Lung (tissue), 12 donors: ENCODE results near the gene FUT2. TPM values are rescaled to one million over a fixed set of nuclear protein-coding genes. Genes with fewer than 3 reads are reported as not detected.
A peak's percentile ranks its signal among the peaks of the same experiment; 100 is the strongest.

Experiments used
- ATAC-seq: fragments of 200-7000 bp; cut with Tn5 transposase; one replicate; pipeline ENCODE4 v1.9.1; 2020; ENCODE audit warnings: moderate number of reproducible peaks; ENCODE audit not compliant: insufficient read depth, low FRiP score
- DNase-seq, 3 donors: peaks; one replicate each; pipeline ENCODE4 v3.0.0-alpha.2; 2013 to 2017
- H3K27ac ChIP-seq, 2 donors: one replicate each; pipeline ENCODE4 v1.5.1; 2013; ENCODE audit warnings: mild to moderate bottlenecking in 2 of 2, moderate library complexity in 2 of 2, control low read depth in 1 of 2, inconsistent platforms in 1 of 2, low read depth in 1 of 2, low read length in 1 of 2
- H3K27me3 ChIP-seq, 3 donors: one replicate each; pipeline ENCODE4 v1.5.1; 2013; ENCODE audit warnings: low read length in 2 of 3; ENCODE audit not compliant: control insufficient read depth in 3 of 3, insufficient read depth in 3 of 3
- H3K36me3 ChIP-seq, 4 donors: one replicate each; pipeline ENCODE4 v1.5.1; 2013; ENCODE audit warnings: low read length in 4 of 4, mild to moderate bottlenecking in 1 of 4, moderate library complexity in 1 of 4; ENCODE audit not compliant: control insufficient read depth in 4 of 4, insufficient read depth in 4 of 4
- H3K4me1 ChIP-seq, 5 donors: one replicate each; pipeline ENCODE4 v1.5.1; 2013; ENCODE audit warnings: low read length in 5 of 5, mild to moderate bottlenecking in 2 of 5, moderate library complexity in 1 of 5; ENCODE audit not compliant: control insufficient read depth in 5 of 5, insufficient read depth in 5 of 5
- H3K4me3 ChIP-seq: one replicate; pipeline ENCODE4 v1.5.1; 2013; ENCODE audit warnings: mild to moderate bottlenecking, control low read depth, moderate library complexity
- H3K9ac ChIP-seq, 2 donors: one replicate each; pipeline ENCODE4 v1.5.1; 2013; ENCODE audit warnings: low read length in 2 of 2, control low read depth in 1 of 2; ENCODE audit not compliant: insufficient read depth in 1 of 2
- H3K9me3 ChIP-seq, 4 donors: one replicate each; pipeline ENCODE4 v1.5.1; 2013; ENCODE audit warnings: low read length in 3 of 4, mild to moderate bottlenecking in 1 of 4, moderate library complexity in 1 of 4; ENCODE audit not compliant: control insufficient read depth in 4 of 4, insufficient read depth in 3 of 4
- CTCF ChIP-seq: IDR thresholded peaks from 2 replicates; pipeline ENCODE4 v1.5.1; 2012; ENCODE audit warnings: mild to moderate bottlenecking; ENCODE audit errors: control extremely low read depth, extremely low read depth
- WGBS, 2 donors: extraction: QIAGEN DNeasy Blood & Tissue Kit; methylation state at CpG; one replicate each; pipeline ENCODE4 v1.1.7; 2013; 5-methylcytosine and 5-hydroxymethylcytosine counted together
- polyA plus RNA-seq, 2 donors: library from polyadenylated mRNA; stranded (reverse); fragments of 200-250 nt; gene quantifications; one replicate each; pipeline ENCODE4 v1.2.1, GENCODE V29; 2013
- total RNA-seq, 2 donors: library from RNA; depleted of rRNA in 1 of 2; stranded (reverse); fragments of >200 nt in 1 of 2; gene quantifications; one replicate each; pipeline ENCODE4 v1.2.1, GENCODE V29; 2014 to 2021
- donor health status: control.
- donor health status: control.
- donor health status: Bipolar disorder and iron deficiency.
- donor health status: healthy.
- donor health status: DM: yes; HTN: yes; CAD: no.

FUT2 gene
- total and polyA plus RNA-seq, 4 donors = 0.40 to 6.5 (median 5.0) TPM

- Histone ChIP-seq H3K36me3 (peaks cover 0 to 9% (median 0%) of the 10 kb centered on the region in 4 donors), H3K9me3 (no peaks in the 10 kb centered on the region), H3K9ac (peak within 1 kb of the TSS in 1 of 2 donors; percentile 17), H3K27ac (peak within 1 kb of the TSS in 1 of 2 donors; percentile 14), H3K4me1 (peaks cover 0 to 41% (median 21%) of the 10 kb centered on the region in 5 donors), H3K4me3 (no peak within 1 kb of the TSS), H3K27me3 (no peaks in the 10 kb centered on the region)
- 82 to 84% methylated on average over 33 of the region's 33 CpGs for WGBS, 2 donors
- ATAC-seq (no peak), DNase-seq (peak in 1 of 3 donors; percentile 19)
- no peak for TF ChIP-seq CTCF
Measured at GRCh38 chr19:48719263-48720171, 23.7 kb downstream of the FUT2 start, which contains the start of gene MAMSTR. MAMSTR (minus strand) TSS chr19:48719725; CDS start chr19:48719031, 694 bp downstream.

- Histone ChIP-seq H3K4me3 (no peak overlapping the region), H3K27me3 (no peaks in the 10 kb centered on the region), H3K4me1 (peaks cover 0 to 41% (median 23%) of the 10 kb centered on the region in 5 donors), H3K27ac (peak overlapping the region in 1 of 2 donors; percentile 14), H3K36me3 (peaks cover 0 to 11% (median 0%) of the 10 kb centered on the region in 4 donors), H3K9ac (peak overlapping the region in 1 of 2 donors; percentile 17), H3K9me3 (no peaks in the 10 kb centered on the region)
- no peak for DNase-seq
- no peak for TF ChIP-seq CTCF
- 44 to 51% methylated on average over 12 of the region's 12 CpGs for WGBS, 2 donors
- no peak for ATAC-seq
Measured at GRCh38 chr19:48720251-48720612, 24.5 kb downstream of the FUT2 start.

GRCh38 chr19:48720613-48721296 lies 25.0 kb downstream of the FUT2 start:
- 28 to 31% methylated on average over 42 of the region's 42 CpGs for WGBS, 2 donors
- H3K4me1 ChIP-seq = peaks cover 0 to 39% (median 18%) of the 10 kb centered on the region in 5 donors
- DNase-seq = peak; percentile 99 to 100 (median 100)
- H3K9me3 ChIP-seq = no peaks in the 10 kb centered on the region
- peak; percentile 80 for ATAC-seq
- H3K4me3 ChIP-seq = peak overlapping the region; percentile 43
- peaks cover 0 to 11% (median 0%) of the 10 kb centered on the region in 4 donors for H3K36me3 ChIP-seq
- peak overlapping the region; percentile 51 to 90 for H3K27ac ChIP-seq
- no peak for TF ChIP-seq CTCF
- H3K27me3 ChIP-seq = no peaks in the 10 kb centered on the region
- peak overlapping the region in 1 of 2 donors; percentile 73 for H3K9ac ChIP-seq
